Measurements from ENCODE around the gene TUBB8B. TPM values are rescaled to one million over a fixed set of nuclear protein-coding genes. Genes with fewer than 3 reads are reported as not detected.
"Not testable (repeated sequence)": the region's sequence is repeated elsewhere in the genome, so short reads cannot be mapped to it uniquely, and the experiment has no call there.

Gene TUBB8B
- total RNA-seq, 1 experiment from 2014 or later: 1.0 TPM

GRCh38 chr18:54388-54787 is 5.0 kb upstream of the TUBB8B start:
- H3K79me1 ChIP-seq (ENCODE audit: insufficient read depth, low read depth, low read length, poor library complexity, severe bottlenecking); H2BK20ac ChIP-seq (ENCODE audit: low read depth, low read length, poor library complexity, severe bottlenecking); H3K4me1 ChIP-seq (ENCODE audit: insufficient read depth, low read length); H3K4ac ChIP-seq (ENCODE audit: low read depth, low read length); H2BK5ac ChIP-seq (ENCODE audit: insufficient read length, low read length); H3K27me3 ChIP-seq (ENCODE audit: insufficient read depth, low read length); H3K23me2 ChIP-seq (ENCODE audit: insufficient read length, low read depth, low read length, poor library complexity, severe bottlenecking); H3K56ac ChIP-seq (ENCODE audit: insufficient read length, low read depth, low read length); DNase-seq; H3T11ph ChIP-seq (ENCODE audit: low read length); H3K14ac ChIP-seq (ENCODE audit: insufficient read depth, low read length); H3K36me3 Mint-ChIP-seq (ENCODE audit: insufficient read depth in 1 of 3, low read depth in 3 of 3); H3K23ac ChIP-seq (ENCODE audit: insufficient read length, low read depth, low read length); H2BK12ac ChIP-seq (ENCODE audit: insufficient read length, low read depth, low read length); H3K4me3 Mint-ChIP-seq; H3K18ac ChIP-seq (ENCODE audit: insufficient read length, low read depth, low read length); H3K27ac ChIP-seq (ENCODE audit: insufficient read length, low read depth, low read length); H3K27me3 Mint-ChIP-seq (ENCODE audit: low read depth); H4K8ac ChIP-seq (replicated peaks; ENCODE audit: insufficient read length, low read depth, low read length); H2BK15ac ChIP-seq (ENCODE audit: low read depth, low read length); H3K27ac Mint-ChIP-seq; H2AFZ ChIP-seq (ENCODE audit: low read length); H3K4me2 ChIP-seq (ENCODE audit: insufficient read depth, insufficient read length, low read length); H2AK5ac ChIP-seq (ENCODE audit: insufficient read length, low read length); H2BK120ac ChIP-seq (ENCODE audit: low read depth, low read length, poor library complexity, severe bottlenecking); H4K5ac ChIP-seq (ENCODE audit: insufficient read length, low read depth, low read length); H3K79me2 ChIP-seq (ENCODE audit: insufficient read depth, low read length); H3K9ac ChIP-seq (ENCODE audit: extremely low read depth, insufficient read length, low read length); H4K20me1 ChIP-seq (ENCODE audit: control insufficient read depth, insufficient read depth, insufficient read length); H3K9me3 ChIP-seq (ENCODE audit: control insufficient read depth, low read depth, low read length); H3K4me1 Mint-ChIP-seq; H4K91ac ChIP-seq (ENCODE audit: insufficient read length, low read depth, low read length): not testable (repeated sequence)
- no CpG with 5 or more reads among the region's 1 CpG for WGBS (ENCODE audit: extremely low coverage, insufficient read length, low lambda C conversion rate)
- peaks cover 8 to 45% of the 10 kb centered on the region in 2 experiments for H3K9me3 Mint-ChIP-seq

- no CpG with 5 or more reads among the region's 25 CpGs for WGBS (ENCODE audit: extremely low coverage, insufficient read length, low lambda C conversion rate)
- H2BK120ac ChIP-seq (ENCODE audit: low read depth, low read length, poor library complexity, severe bottlenecking); H3T11ph ChIP-seq (ENCODE audit: low read length); H3K56ac ChIP-seq (ENCODE audit: insufficient read length, low read depth, low read length); H3K36me3 Mint-ChIP-seq (ENCODE audit: insufficient read depth in 1 of 3, low read depth in 3 of 3); H4K20me1 ChIP-seq (ENCODE audit: control insufficient read depth, insufficient read depth, insufficient read length); H3K4me2 ChIP-seq (ENCODE audit: insufficient read depth, insufficient read length, low read length); H3K27me3 Mint-ChIP-seq (ENCODE audit: low read depth); H2BK15ac ChIP-seq (ENCODE audit: low read depth, low read length); H3K4ac ChIP-seq (ENCODE audit: low read depth, low read length); H4K5ac ChIP-seq (ENCODE audit: insufficient read length, low read depth, low read length); H4K91ac ChIP-seq (ENCODE audit: insufficient read length, low read depth, low read length); H3K4me1 Mint-ChIP-seq; H3K23me2 ChIP-seq (ENCODE audit: insufficient read length, low read depth, low read length, poor library complexity, severe bottlenecking); H3K9ac ChIP-seq (ENCODE audit: extremely low read depth, insufficient read length, low read length); H3K23ac ChIP-seq (ENCODE audit: insufficient read length, low read depth, low read length); H3K27ac ChIP-seq (ENCODE audit: insufficient read length, low read depth, low read length); H2BK12ac ChIP-seq (ENCODE audit: insufficient read length, low read depth, low read length); H2BK20ac ChIP-seq (ENCODE audit: low read depth, low read length, poor library complexity, severe bottlenecking); H3K4me1 ChIP-seq (ENCODE audit: insufficient read depth, low read length); H3K18ac ChIP-seq (ENCODE audit: insufficient read length, low read depth, low read length); H3K27ac Mint-ChIP-seq; H2BK5ac ChIP-seq (ENCODE audit: insufficient read length, low read length); H3K79me1 ChIP-seq (ENCODE audit: insufficient read depth, low read depth, low read length, poor library complexity, severe bottlenecking); H2AK5ac ChIP-seq (ENCODE audit: insufficient read length, low read length); H3K14ac ChIP-seq (ENCODE audit: insufficient read depth, low read length); H4K8ac ChIP-seq (replicated peaks; ENCODE audit: insufficient read length, low read depth, low read length); H3K27me3 ChIP-seq (ENCODE audit: insufficient read depth, low read length); H3K9me3 ChIP-seq (ENCODE audit: control insufficient read depth, low read depth, low read length); H3K79me2 ChIP-seq (ENCODE audit: insufficient read depth, low read length); DNase-seq; H2AFZ ChIP-seq (ENCODE audit: low read length); H3K4me3 Mint-ChIP-seq: not testable (repeated sequence)
- H3K9me3 Mint-ChIP-seq: peaks cover 5 to 27% of the 10 kb centered on the region in 2 experiments
Observed at GRCh38 chr18:48696-49095, 719 bp downstream of the TUBB8B start.

Data from H9 (cell line).